Glutamatergic neuron (in vitro differentiated cells): ENCODE results near the gene INHBC. TPM values are rescaled to one million over a fixed set of nuclear protein-coding genes. Genes with fewer than 3 reads are reported as not detected.

ENCODE experiments used
- DNase-seq: peaks from one replicate; pipeline ENCODE4 v3.0.0; 2022
- H3K27ac Mint-ChIP-seq: one replicate; pipeline ENCODE4 v1.8.0; 2020; ENCODE audit warnings: mild to moderate bottlenecking, mixed read lengths, inconsistent platforms; ENCODE audit not compliant: unreplicated experiment
- H3K27me3 Mint-ChIP-seq: one replicate; pipeline ENCODE4 v1.8.0; 2020; ENCODE audit warnings: mild to moderate bottlenecking, moderate library complexity, mixed read lengths, inconsistent platforms; ENCODE audit not compliant: unreplicated experiment
- H3K36me3 Mint-ChIP-seq: one replicate; pipeline ENCODE4 v1.8.0; 2020; ENCODE audit warnings: mild to moderate bottlenecking, mixed read lengths, inconsistent platforms; ENCODE audit not compliant: unreplicated experiment
- H3K4me1 Mint-ChIP-seq: one replicate; pipeline ENCODE4 v1.8.0; 2020; ENCODE audit warnings: mild to moderate bottlenecking, low read depth, mixed read lengths, inconsistent platforms; ENCODE audit not compliant: unreplicated experiment
- H3K4me3 Mint-ChIP-seq: one replicate; pipeline ENCODE4 v1.8.0; 2020; ENCODE audit warnings: mild to moderate bottlenecking, mixed read lengths, inconsistent platforms; ENCODE audit not compliant: unreplicated experiment
- H3K9me3 Mint-ChIP-seq: one replicate; pipeline ENCODE4 v1.8.0; 2020; ENCODE audit warnings: mild to moderate bottlenecking, moderate library complexity, mixed read lengths, inconsistent platforms; ENCODE audit not compliant: unreplicated experiment
- total RNA-seq: library from RNA; stranded (reverse); fragmentation: NEBNext Ultra II Directional; extraction: Animal tissue kit (Norgen Biotek cat#: 25700); gene quantifications from one replicate; pipeline ENCODE4 v1.2.1, GENCODE V29; 2021; ENCODE audit not compliant: unreplicated experiment
- TF ChIP-seq, protein P1 (sequence below): fragments of 200-600 bp; sonication (generic); IDR thresholded peaks from one replicate; pipeline ENCODE4 v1.5.0; 2021; ENCODE audit not compliant: partially characterized antibody, unreplicated experiment

Gene INHBC
- total RNA-seq, 1 donor from 2014 or later, result not detected

DNA sequence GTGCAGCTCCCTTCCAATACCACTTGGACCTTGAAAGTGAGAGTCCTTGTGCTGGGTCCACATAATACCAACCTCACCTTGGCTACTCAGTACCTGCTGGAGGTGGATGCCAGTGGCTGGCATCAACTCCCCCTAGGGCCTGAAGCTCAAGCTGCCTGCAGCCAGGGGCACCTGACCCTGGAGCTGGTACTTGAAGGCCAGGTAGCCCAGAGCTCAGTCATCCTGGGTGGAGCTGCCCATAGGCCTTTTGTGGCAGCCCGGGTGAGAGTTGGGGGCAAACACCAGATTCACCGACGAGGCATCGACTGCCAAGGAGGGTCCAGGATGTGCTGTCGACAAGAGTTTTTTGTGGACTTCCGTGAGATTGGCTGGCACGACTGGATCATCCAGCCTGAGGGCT is 14.8 kb downstream of the INHBC start:
- Mint-ChIP-seq H3K4me3 (no peak overlapping the region), H3K27ac (no peak overlapping the region), H3K4me1 (peaks cover 14% of the 10 kb centered on the region), H3K27me3 (peaks cover 8% of the 10 kb centered on the region), H3K9me3 (peaks cover 8% of the 10 kb centered on the region), H3K36me3 (peaks cover 9% of the 10 kb centered on the region)
- DNase-seq, result no peak
- TF ChIP-seq, protein P1, sequence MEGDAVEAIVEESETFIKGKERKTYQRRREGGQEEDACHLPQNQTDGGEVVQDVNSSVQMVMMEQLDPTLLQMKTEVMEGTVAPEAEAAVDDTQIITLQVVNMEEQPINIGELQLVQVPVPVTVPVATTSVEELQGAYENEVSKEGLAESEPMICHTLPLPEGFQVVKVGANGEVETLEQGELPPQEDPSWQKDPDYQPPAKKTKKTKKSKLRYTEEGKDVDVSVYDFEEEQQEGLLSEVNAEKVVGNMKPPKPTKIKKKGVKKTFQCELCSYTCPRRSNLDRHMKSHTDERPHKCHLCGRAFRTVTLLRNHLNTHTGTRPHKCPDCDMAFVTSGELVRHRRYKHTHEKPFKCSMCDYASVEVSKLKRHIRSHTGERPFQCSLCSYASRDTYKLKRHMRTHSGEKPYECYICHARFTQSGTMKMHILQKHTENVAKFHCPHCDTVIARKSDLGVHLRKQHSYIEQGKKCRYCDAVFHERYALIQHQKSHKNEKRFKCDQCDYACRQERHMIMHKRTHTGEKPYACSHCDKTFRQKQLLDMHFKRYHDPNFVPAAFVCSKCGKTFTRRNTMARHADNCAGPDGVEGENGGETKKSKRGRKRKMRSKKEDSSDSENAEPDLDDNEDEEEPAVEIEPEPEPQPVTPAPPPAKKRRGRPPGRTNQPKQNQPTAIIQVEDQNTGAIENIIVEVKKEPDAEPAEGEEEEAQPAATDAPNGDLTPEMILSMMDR, result no peak

DNA sequence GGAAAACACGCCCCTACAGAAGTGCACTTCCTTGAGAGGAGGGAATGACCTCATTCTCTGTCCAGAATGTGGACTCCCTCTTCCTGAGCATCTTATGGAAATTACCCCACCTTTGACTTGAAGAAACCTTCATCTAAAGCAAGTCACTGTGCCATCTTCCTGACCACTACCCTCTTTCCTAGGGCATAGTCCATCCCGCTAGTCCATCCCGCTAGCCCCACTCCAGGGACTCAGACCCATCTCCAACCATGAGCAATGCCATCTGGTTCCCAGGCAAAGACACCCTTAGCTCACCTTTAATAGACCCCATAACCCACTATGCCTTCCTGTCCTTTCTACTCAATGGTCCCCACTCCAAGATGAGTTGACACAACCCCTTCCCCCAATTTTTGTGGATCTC is 15.5 kb downstream of the INHBC start:
- H3K4me1 Mint-ChIP-seq, result peaks cover 19% of the 10 kb centered on the region
- no peak for DNase-seq
- peaks cover 9% of the 10 kb centered on the region for H3K36me3 Mint-ChIP-seq
- no peak overlapping the region for H3K4me3 Mint-ChIP-seq
- H3K9me3 Mint-ChIP-seq, result peaks cover 8% of the 10 kb centered on the region
- H3K27ac Mint-ChIP-seq, result no peak overlapping the region
- peaks cover 11% of the 10 kb centered on the region for H3K27me3 Mint-ChIP-seq
- TF ChIP-seq, protein P1, result no peak

DNA sequence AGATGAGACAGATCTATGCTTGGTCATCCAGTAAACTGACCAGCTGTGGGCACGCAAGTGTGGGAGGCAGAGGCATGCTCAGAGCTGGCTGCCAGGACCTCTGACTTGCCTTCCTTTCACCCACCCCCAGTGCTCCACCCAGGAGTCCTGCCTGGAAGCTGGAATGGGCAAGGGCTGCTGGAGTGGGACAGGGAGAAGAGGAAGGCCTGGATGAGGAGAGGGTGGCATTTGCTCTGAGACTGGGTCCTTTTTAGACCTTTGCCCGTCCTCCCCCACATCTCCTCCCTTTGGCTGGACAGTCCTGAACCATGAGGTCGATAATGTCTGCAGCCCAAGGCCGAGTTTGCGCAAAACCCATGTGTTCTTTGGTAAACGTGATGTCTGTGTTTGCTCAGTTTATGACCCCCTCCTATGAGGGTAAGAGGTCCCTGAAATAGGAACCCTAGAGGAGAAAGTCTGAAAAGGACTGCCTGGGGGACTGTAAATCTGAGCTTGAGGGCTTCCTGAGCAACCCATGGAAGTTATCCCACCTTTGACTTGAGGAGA is 16.7 kb downstream of the INHBC start:
- Mint-ChIP-seq H3K27ac (peak overlapping the region; percentile 91), H3K36me3 (peaks cover 9% of the 10 kb centered on the region), H3K4me1 (peaks cover 27% of the 10 kb centered on the region), H3K4me3 (no peak overlapping the region), H3K27me3 (peaks cover 9% of the 10 kb centered on the region), H3K9me3 (peaks cover 9% of the 10 kb centered on the region)
- DNase-seq, result no peak
- TF ChIP-seq, protein P1, result no peak

DNA sequence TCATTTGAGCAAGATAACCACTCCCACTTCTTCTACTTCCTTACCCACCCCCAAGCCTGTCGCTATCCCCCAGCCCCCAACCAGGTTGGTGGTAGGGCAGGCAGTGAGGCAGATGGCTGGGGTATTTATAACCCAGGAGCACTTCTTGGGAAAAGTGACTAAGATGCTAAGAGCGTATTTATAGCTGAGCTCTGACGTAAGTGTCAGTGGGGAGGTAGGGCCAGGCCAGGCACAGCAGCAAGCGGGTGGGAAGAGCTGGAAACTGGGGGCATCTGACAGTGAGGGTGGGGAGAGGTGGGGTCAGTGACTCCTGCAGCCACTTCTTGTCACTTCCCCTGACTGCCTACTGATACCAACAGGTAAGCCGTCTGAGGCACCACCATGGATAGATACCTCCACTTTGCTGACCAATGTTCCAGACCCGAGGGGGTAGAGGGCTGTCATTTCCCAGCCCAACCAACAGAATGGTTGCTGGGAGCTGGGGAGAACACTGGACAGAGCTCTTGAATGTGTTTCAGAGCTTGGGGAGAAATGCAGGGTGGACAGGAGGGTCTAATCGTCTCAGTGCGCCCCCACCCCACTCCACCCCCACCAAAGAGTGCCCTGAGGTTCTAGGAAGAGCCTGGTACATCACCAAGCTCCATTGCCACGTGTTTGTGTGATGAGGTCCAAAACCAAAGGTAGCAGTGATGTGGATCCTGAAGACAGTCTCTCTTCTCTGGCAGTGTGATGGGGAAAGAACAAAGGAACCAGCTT is 17.8 kb downstream of the INHBC start:
- DNase-seq, result peak; percentile 60
- H3K36me3 Mint-ChIP-seq, result peaks cover 9% of the 10 kb centered on the region
- H3K27me3 Mint-ChIP-seq, result peaks cover 9% of the 10 kb centered on the region
- TF ChIP-seq, protein P1, result no peak
- peaks cover 27% of the 10 kb centered on the region for H3K4me1 Mint-ChIP-seq
- peak overlapping the region; percentile 91 for H3K27ac Mint-ChIP-seq
- peak overlapping the region; percentile 44 for H3K4me3 Mint-ChIP-seq
- H3K9me3 Mint-ChIP-seq, result peaks cover 9% of the 10 kb centered on the region

DNA sequence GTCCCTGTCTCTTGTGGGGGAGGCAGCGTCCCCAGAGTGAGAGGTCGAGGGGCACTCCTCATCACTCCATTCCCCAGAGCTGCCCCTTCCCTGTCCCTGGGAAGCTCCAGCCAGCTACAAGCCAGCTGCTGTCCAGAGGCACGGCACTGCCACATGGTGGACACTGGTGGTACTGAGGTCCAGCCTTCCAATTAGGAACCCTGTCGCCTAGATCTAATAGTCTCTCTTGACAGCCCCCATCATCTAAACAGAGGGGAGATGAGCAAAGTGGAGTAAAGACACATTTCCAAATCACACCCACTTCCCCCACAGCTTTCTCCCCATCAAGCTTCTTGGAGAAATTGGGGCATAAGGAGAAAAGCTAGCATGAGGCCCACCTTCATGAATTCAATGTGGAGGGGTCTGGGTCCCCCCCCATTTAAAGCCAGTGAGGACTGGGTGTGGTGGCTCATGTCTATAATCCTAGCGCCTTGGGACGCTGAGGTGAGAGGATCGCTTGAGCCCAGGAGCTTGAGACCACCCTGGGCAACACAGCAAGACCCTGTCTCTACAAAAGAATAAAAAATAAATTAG is 18.4 kb downstream of the INHBC start:
- H3K4me3 Mint-ChIP-seq, result peak overlapping the region; percentile 44
- TF ChIP-seq, protein P1, result peak; percentile 77
- peak; percentile 94 for DNase-seq
- H3K27ac Mint-ChIP-seq, result peak overlapping the region; percentile 91
- peaks cover 9% of the 10 kb centered on the region for H3K27me3 Mint-ChIP-seq
- H3K9me3 Mint-ChIP-seq, result peaks cover 12% of the 10 kb centered on the region
- H3K4me1 Mint-ChIP-seq, result peaks cover 28% of the 10 kb centered on the region
- peaks cover 9% of the 10 kb centered on the region for H3K36me3 Mint-ChIP-seq
